NCI-H146 treated with DMSO at 0.1 percent for 48 hours (cell line): Measurements from ENCODE around the gene BCL6.

Source experiments
- DNase-seq: peaks from one replicate; lab custom pipeline; 2025; ENCODE audit not compliant: unreplicated experiment; lab: John Stamatoyannopoulos, UW

The BCL6 gene

DNA sequence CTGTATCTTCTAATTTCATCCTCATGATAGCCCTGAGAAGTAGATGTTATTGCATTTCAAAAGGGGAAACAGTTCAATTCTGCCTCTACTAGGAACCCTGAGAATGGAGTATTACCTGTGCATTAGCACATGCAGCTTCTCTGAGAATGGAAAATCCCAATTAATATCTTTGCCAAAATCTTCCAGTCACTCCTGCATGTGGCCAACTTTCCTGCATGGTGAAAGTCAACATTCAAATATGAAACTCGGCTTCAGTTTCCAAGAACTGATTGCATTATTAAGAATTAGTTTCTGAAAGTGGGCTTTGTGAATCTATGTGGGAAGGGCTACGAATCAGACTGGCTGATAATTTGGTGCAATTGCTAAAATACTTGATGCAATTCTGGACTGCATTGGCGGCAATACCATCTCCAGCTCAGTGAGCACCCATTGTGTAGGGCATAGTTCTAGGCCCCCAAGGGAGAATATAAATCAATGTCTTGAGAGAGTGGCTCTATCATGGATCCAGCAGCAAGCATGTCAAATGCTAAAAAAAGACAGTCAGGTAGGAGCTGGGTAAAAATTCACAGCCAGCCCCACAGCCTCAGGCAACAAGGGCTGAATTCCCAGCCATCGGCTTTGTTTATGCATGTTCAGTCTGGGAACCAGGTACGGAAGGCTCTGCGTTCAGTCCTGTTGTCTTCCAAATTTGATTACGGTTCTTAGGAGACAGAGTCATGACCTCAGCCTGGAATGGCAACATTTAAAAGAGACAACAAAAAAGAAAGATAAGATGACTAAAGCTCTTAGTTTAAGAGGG is 18.8 kb upstream of the BCL6 start:
- DNase-seq: no peak

DNA sequence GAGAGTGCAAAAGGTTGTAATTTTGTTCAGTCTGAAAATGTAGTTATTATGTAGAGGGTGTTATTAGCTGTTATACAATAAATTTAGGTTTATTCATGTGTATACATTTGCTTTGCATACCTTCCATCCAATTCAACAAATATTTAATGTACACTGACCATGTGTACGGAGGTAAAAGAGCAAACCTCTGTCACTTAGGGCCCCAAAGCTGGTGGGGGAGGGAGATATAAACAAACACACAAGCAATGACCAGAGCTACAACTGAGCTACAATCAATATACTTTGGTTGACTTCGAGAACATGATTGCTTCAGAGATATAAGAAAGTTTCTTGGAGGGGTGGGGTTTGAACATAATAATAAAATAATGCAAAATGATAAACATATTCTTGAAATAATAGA is 17.5 kb upstream of the BCL6 start:
- DNase-seq: no peak

DNA sequence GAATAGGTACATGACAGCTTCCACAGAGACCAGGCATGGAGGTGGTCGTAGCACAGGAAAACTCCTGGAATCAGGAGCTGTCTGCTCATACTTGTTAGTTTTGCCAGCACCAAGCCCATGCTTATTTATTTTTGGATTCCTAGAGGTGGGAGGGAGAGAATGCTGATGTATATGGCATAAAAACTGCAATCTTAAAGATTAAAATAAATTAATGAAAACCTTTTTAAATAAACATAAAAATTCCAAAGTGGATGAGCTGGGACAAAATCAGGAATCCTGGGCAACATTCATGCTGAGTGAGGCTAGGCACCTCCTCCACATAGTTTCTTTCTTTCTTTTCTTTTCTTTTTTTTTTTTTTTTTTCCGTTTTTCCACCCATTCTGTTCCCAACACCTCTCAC is 14.3 kb upstream of the BCL6 start:
- DNase-seq: no peak

- no peak for DNase-seq
Measured at GRCh38 chr3:187758318-187758955, 13.2 kb upstream of the BCL6 start.

GRCh38 chr3:187753516-187753915 is 8.2 kb upstream of the BCL6 start:
- DNase-seq: no peak

DNA sequence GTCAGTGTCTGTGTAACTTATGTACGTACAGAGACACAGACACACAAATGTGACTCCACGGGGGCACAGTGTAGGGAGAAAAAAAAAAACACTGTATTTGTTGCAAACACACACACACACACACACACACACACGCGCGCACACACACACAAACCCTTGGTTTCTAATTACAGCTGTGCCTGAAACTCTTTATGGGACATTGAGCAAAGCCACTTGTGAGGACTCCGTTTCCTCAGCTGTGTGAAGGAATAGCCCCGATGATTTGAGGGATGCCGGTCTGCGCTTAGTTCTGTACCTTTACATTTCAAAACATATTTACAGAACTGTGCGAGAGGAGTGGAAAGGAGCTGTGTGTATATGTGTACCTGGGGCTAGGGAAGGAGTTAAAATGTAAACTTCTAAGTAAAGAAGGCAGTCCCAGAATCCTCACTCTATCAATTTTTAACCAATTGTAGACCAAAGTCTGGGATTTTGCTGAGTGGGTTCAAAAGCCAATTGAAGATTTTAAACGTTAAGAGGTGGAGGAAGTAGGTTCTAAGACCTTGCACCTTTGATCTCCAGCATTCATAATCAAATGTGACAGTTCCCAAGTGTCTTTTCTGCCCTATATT is 5.3 kb upstream of the BCL6 start:
- no peak for DNase-seq

DNA sequence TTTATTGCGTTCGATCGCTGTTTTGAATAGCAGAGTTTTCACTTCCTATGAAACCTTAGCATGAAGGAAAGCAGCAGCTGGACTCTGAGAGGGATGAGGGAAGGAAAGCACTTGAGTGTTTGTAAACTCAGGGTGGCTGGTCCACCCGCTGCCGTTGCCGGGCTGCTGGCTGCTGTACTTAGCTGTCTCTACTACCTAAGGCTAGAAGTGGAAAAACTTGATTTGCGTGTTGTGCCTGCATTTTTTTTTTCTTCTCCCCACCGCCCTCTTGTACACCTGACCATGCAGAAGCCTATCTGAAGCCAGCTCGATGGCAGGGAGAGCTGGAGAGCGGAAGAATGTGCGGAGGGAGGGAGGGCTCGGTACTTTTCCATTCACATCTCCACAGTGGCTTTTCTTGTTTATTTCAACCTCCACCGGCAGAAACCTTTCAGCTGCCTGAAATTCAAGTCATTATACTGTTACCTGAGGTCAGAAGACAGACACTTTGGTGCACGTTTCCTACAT is 4.8 kb upstream of the BCL6 start:
- DNase-seq: no peak

DNA sequence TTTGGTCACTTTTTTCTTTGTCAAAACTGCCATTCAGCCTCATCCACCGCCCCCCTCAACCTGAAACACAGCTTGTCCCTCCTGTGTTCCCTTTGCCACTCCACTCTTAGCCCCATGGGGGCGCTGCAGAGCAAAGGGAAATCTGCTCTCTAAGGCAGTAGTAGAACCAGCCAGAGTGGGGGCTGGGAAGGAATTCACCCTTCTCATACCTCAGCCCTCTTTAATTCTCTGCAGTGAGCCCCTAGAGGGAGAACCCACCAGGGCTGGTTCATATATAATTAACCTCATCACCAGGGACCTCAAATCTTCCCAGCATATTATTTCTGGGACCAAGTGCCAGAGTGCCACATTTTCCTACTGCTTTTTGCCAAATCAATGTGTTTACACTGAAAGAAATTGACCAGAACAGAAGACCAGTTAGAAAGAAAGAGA is 2.8 kb upstream of the BCL6 start:
- no peak for DNase-seq

DNA sequence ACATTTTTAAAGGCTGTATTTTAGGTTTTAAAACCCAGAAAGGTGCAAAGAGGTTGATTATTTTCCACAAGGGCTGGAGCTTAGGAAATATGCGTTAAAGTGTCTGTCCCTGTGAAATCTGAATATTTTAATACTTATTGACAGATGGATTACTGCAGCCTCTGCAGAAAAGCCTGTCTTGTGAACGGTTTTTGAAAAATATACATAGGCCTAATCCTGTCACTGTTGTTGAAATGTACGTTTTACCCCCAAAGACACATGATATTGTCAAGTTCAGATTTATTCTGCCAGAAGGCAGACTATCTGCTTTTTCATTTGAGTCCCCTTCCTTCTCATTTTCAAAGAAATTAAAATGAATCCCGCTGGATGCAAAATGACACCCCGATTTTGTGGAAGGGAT is 2.2 kb upstream of the BCL6 start:
- DNase-seq: no peak

- no peak for DNase-seq
Measured at GRCh38 chr3:187746442-187747281, 1.4 kb upstream of the BCL6 start.

DNA sequence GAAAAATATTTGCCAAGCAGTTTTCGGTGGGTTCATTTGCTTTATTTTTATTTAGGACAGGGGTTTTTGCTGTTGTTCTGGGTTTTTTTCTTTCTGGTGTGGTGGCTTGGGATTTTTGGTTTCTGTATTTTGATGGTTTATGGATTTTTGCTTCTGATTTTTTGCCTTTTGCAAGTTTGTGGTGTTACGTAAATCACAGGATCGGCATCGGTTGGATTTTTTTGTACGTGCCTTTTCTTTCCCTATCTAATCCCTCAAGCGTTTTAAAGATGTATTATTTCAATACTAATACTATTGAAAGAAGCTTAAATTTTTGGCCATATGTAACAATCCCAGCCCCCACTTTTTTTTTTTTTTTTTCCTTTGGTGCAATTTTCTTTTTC is 782 bp upstream of the BCL6 start:
- no peak for DNase-seq

DNA sequence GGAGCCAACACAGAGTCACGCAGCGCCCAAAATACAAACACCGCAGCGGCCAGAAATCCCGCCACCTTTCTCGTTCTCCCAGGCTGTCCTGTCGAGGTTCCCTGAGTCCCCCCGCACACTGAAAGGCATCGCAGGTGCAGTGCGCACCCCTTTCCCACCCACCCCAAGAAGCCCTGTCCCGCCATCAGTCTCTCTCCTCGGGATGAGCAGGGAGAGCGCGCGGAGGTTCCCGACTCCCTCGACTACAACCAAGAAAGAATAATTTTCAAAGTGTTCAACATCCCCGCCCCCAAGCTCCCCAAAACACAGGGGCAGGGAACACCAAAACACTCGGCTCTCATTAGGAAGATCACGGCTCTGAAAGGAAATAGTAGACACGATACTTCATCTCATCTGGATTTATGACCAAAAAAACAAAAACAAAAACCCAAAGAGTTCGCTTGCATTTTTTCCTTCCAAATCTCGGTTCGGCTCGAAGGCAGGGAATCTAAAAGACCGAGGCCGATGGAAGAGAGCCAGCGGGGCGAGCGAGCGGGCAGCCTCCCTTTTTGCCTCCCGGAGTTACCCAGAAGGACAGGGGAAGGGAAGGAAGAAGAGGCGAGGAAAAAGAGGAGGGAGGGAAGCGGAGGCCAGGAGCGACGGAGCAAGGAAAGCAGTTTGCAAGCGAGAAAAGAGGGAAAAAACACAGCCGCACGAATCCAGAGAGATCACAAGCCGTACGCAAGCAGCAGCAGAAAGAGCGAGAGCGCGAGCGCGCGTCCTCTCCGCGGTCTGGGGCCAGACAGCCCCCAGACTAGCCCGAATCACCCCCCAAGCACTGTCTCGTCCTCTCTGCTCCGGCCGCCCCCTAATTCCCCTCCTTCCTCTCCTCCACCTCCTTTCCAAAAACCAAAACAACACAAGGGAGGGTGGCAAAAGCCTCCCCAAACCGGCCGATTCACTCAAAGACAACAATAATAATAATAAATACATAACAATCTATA is 808 bp downstream of the BCL6 start:
- no peak for DNase-seq

GRCh38 chr3:187743195-187744141 is 1.8 kb downstream of the BCL6 start:
- no peak for DNase-seq

DNA sequence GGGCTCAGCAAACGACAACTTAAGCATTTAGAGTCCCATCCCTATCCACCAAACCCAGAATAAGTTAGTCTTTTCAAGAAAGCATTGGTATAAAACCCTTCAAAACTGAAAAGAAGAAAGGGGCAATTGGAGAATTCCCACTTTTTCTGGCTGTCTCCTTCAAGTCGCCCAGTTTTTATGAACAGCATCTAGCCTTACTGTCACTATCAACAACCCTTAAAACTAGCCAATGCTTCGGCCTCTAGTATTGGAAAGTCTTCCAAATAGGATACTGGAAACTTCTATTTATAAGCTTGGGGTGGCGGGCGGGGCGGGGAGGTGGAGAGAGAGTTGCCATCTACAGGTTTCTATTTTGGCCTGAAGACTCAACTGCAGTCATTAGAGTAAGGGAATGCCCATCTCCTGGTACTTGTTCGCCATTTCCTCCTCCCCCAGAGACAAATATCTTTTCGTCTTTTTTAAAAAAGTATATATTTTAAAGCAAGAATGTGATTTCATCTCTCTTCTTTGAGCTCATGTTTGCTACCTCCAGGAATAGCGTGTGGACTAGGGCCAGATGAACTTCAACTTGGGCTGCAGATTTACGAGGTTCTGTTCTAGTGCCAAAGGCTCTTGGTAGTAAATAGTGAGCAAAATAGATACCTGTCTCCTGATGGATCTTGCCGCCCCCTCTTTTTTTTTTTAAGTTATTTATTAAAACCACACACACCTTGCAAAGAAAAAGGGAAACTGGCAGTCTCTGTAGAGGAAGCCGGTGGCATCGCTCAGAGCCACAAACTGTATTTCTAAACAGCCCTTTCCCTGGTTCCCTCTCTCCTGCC is 2.7 kb downstream of the BCL6 start:
- no peak for DNase-seq

DNA sequence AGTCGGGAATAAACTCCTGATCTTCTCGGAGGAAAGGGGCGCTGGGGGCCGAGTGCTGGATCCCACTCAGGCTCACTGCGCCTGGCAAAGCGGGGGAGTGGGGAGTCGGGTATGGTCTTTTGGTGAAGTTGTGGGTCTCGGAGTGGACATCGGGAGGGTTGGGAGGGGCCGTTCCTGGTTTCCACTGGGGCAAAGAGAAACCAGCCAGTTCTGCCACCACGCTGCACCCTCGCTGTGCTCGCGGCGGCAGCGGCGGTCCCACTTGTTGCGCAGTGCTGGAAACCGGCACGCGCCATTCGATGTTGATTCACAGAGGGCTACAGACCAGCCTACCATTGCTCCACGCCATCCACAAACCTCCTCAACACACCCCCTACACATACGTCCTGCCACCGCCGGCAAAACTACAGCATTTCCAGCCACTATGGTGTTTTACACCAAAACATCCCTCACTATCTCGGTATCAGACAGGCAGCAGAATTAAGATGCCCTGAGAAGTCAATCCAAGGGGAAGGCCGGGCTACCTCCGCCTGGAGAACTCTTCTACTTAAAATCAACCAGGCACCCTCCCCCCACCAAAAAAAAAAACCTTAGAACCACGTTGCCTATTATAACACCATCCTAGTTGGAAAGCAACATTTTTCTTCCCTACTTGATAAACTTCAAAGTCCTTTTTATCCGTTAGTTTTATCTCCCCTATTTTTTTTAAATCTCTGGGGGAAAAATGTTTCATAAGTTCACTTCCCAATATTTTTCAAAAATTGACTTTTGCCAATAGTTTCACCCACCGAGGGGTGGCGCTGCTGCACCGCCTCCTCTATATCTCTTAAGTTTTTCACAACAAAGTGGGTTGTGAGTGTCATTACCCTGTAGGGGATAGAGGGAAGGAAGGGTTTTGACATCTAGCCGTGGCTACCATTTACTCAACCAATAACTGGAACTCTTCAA is 3.6 kb downstream of the BCL6 start:
- DNase-seq: no peak

GRCh38 chr3:187740421-187741399 is 4.6 kb downstream of the BCL6 start:
- DNase-seq: no peak
